ENCODE measurements around the gene CNOT10.

DNA sequence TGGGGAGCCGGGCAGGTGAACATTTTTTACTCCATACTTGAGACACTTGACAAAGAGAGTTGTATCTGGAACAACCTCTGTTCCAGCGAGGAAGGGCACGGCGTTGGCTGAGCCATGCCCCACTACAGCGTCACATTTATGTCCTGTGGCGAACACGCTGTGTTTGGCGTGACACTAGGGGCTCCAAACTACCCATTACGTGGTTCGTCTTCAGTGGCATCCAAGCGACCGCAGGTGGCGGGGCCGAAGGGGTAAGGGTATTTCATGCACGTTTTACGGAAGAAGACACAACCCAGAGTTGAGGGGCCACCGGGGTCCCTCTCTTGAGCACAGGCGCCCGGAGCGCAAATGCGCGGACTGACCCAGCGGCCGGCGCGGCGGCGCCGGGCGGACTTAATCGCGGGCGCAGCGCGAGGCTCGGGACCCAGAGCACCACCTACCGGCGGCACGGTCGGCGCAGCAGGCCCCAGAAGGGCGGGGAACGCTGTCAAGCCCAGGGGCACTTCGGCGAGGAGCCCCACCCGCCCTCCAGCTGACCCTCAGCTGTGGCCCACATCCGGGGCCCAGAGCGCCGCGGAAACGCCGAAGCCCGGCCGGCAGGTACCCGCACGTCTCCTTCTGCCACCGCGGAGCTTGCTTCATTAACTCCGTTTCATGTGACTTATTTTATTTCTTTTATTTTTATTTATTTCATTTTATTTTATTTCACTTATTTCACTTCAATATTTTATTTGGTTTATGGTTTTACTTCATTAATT lies 96.4 kb downstream of the CNOT10 start:
- TF ChIP-seq, protein P1, sequence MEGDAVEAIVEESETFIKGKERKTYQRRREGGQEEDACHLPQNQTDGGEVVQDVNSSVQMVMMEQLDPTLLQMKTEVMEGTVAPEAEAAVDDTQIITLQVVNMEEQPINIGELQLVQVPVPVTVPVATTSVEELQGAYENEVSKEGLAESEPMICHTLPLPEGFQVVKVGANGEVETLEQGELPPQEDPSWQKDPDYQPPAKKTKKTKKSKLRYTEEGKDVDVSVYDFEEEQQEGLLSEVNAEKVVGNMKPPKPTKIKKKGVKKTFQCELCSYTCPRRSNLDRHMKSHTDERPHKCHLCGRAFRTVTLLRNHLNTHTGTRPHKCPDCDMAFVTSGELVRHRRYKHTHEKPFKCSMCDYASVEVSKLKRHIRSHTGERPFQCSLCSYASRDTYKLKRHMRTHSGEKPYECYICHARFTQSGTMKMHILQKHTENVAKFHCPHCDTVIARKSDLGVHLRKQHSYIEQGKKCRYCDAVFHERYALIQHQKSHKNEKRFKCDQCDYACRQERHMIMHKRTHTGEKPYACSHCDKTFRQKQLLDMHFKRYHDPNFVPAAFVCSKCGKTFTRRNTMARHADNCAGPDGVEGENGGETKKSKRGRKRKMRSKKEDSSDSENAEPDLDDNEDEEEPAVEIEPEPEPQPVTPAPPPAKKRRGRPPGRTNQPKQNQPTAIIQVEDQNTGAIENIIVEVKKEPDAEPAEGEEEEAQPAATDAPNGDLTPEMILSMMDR (IDR thresholded peaks at IDR 0.05): peak; percentile 36 to 75 (median 60)
- no peak for TF ChIP-seq POLR2A (IDR thresholded peaks at IDR 0.05)

All from esophagus squamous epithelium (tissue), 4 donors.